ENCODE measurements around the gene PTPRD. TPM values are rescaled to one million over a fixed set of nuclear protein-coding genes. Genes with fewer than 3 reads are reported as not detected.

The PTPRD gene
- total RNA-seq, 1 experiment from 2014 or later = 69.6 TPM

- DNase-seq (ENCODE audit: low spot score) = no peak
- TF ChIP-seq JAZF1 (CRISPR knock-in tag; IDR thresholded peaks at IDR 0.05) = no peak
- TF ChIP-seq PRDM15 (CRISPR knock-in tag; IDR thresholded peaks at IDR 0.05) = no peak
- no peak for TF ChIP-seq USF2 (CRISPR knock-in tag; IDR thresholded peaks at IDR 0.05)
- no peak for TF ChIP-seq STAT6 (CRISPR knock-in tag; conservative IDR thresholded peaks at IDR 0.05; ENCODE audit: low read depth)
- TF ChIP-seq ZNF219 (CRISPR knock-in tag; IDR thresholded peaks at IDR 0.05; ENCODE audit: borderline replicate concordance) = no peak
- no peak for TF ChIP-seq NFE2L1 (CRISPR knock-in tag; IDR thresholded peaks at IDR 0.05)
- TF ChIP-seq ZMAT4 (CRISPR knock-in tag; IDR thresholded peaks at IDR 0.05) = no peak
- TF ChIP-seq CBFB (CRISPR knock-in tag; IDR thresholded peaks at IDR 0.05; ENCODE audit: low read depth) = no peak
- TF ChIP-seq ZBTB43 (CRISPR knock-in tag; IDR thresholded peaks at IDR 0.05) = no peak
- no peak for TF ChIP-seq GTF2I (CRISPR knock-in tag; conservative IDR thresholded peaks at IDR 0.05)
- TF ChIP-seq FOXJ3 (CRISPR knock-in tag; IDR thresholded peaks at IDR 0.05; ENCODE audit: borderline replicate concordance) = no peak
- H3K27ac Mint-ChIP-seq = no peak overlapping the region
- no peaks in the 10 kb centered on the region for H3K27me3 Mint-ChIP-seq (ENCODE audit: low read depth)
- no peak for ATAC-seq
- no peaks in the 10 kb centered on the region for H3K9me3 Mint-ChIP-seq
- POLR2A ChIA-PET = no interaction called here
- CTCF ChIA-PET = no interaction called here
- no peaks in the 10 kb centered on the region for H3K4me1 Mint-ChIP-seq
- H3K4me3 Mint-ChIP-seq = no peak overlapping the region
- H3K36me3 Mint-ChIP-seq = no peaks in the 10 kb centered on the region
Observed at GRCh38 chr9:8382777-8383527, 2229.8 kb downstream of the PTPRD start.

GRCh38 chr9:8382266-8382665 lies 2230.5 kb downstream of the PTPRD start:
- Mint-ChIP-seq H3K36me3 (no peaks in the 10 kb centered on the region), H3K9me3 (no peaks in the 10 kb centered on the region), H3K4me1 (no peaks in the 10 kb centered on the region), H3K27me3 (ENCODE audit: low read depth) (no peaks in the 10 kb centered on the region), H3K4me3 (no peak overlapping the region), H3K27ac (no peak overlapping the region)
- POLR2A ChIA-PET = no interaction called here
- DNase-seq (ENCODE audit: low spot score) = no peak
- CTCF ChIA-PET = no interaction called here
- no peak for ATAC-seq
- no peak for TF ChIP-seq IRF2 (CRISPR knock-in tag; IDR thresholded peaks at IDR 0.05; ENCODE audit: borderline replicate concordance, low read depth)
- no peak for TF ChIP-seq OVOL2 (CRISPR knock-in tag; IDR thresholded peaks at IDR 0.05; ENCODE audit: borderline replicate concordance)
- no peak for TF ChIP-seq USF1 (CRISPR knock-in tag; IDR thresholded peaks at IDR 0.05)
- TF ChIP-seq JAZF1 (CRISPR knock-in tag; IDR thresholded peaks at IDR 0.05) = no peak
- TF ChIP-seq GABPB1 (CRISPR knock-in tag; IDR thresholded peaks at IDR 0.05) = no peak
- no peak for TF ChIP-seq ZMAT4 (CRISPR knock-in tag; IDR thresholded peaks at IDR 0.05)
- no peak for TF ChIP-seq ZNF671 (CRISPR knock-in tag; IDR thresholded peaks at IDR 0.05)
